T-cell (primary cell): ENCODE data around the gene C22orf15. TPM values are rescaled to one million over a fixed set of nuclear protein-coding genes. Genes with fewer than 3 reads are reported as not detected.

Experiments
- ATAC-seq, 4 experiments: fragments of 200-7000 bp in 3 of 4; fragments of 150-1000 bp in 1 of 4; cut with Tn5 transposase; replicated peaks in 1 of 4; 1 replicate in 3 of 4; 2 replicates in 1 of 4; pipeline ENCODE4 v1.10.0; 2021; ENCODE audit warnings: moderate library complexity in 3 of 4, mild to moderate bottlenecking in 2 of 4, moderate number of reproducible peaks in 1 of 4
- CTCF ChIA-PET, 2 donors: fragments of 300-600 bp; sonication (Branson Sonifier 250); formaldehyde crosslinking; loops; one replicate each; lab custom pipeline; 2022; ENCODE audit warnings: antibody characterized with exemption in 2 of 2; lab: Charles Lee
- POLR2A ChIA-PET, 2 donors: fragments of 300-600 bp; sonication (Branson Sonifier 250); formaldehyde crosslinking; loops; one replicate each; lab custom pipeline; 2022; ENCODE audit warnings: antibody characterized with exemption in 2 of 2; lab: Charles Lee
- DNase-seq, 35 experiments: peaks; one replicate each; pipeline versions ENCODE4 v3.0.0 to v3.0.0-alpha.2; 2013 to 2023
- H3K27ac ChIP-seq: one replicate; pipeline ENCODE4 v1.5.1; 2013; ENCODE audit warnings: low read length
- H3K27me3 ChIP-seq, 2 experiments: replicated peaks in 1 of 2; 1 replicate in 1 of 2; 2 replicates in 1 of 2; pipeline versions ENCODE4 v1.6.1 to v1.7.0; 2013; ENCODE audit warnings: low read length in 1 of 2, mixed read lengths in 1 of 2; ENCODE audit not compliant: control insufficient read depth in 2 of 2, insufficient read depth in 2 of 2; ENCODE audit errors: extremely low read depth in 1 of 2
- H3K36me3 ChIP-seq, 2 donors: 1 replicate in 1 of 2; 2 replicates in 1 of 2; pipeline versions ENCODE4 v1.6.1 to v1.7.0; 2013; ENCODE audit warnings: low read length in 1 of 2; ENCODE audit not compliant: control insufficient read depth in 2 of 2, insufficient read depth in 1 of 2; ENCODE audit errors: extremely low read depth in 1 of 2
- H3K4me1 ChIP-seq, 2 experiments: 1 replicate in 1 of 2; 2 replicates in 1 of 2; pipeline versions ENCODE4 v1.6.1 to v1.7.0; 2013; ENCODE audit warnings: low read length in 2 of 2, mixed read lengths in 1 of 2; ENCODE audit not compliant: insufficient read depth in 2 of 2, control insufficient read depth in 1 of 2; ENCODE audit errors: extremely low read depth in 1 of 2
- H3K4me3 ChIP-seq, 2 donors: 1 replicate in 1 of 2; 2 replicates in 1 of 2; pipeline versions ENCODE4 v1.5.1 to v1.7.0; 2013; ENCODE audit warnings: mild to moderate bottlenecking in 2 of 2, low read length in 1 of 2, moderate library complexity in 1 of 2; ENCODE audit not compliant: control insufficient read depth in 1 of 2; ENCODE audit errors: extremely low read depth in 1 of 2
- H3K9me3 ChIP-seq: 2 replicates; pipeline ENCODE4 v1.7.0; 2013
- H3K27ac Mint-ChIP-seq, 2 donors: one replicate each; pipeline ENCODE4 v1.8.0; 2020 to 2021; ENCODE audit warnings: mild to moderate bottlenecking in 2 of 2, mixed read lengths in 2 of 2
- H3K27me3 Mint-ChIP-seq, 2 donors: one replicate each; pipeline ENCODE4 v1.8.0; 2021 to 2022; ENCODE audit warnings: mixed read lengths in 2 of 2
- H3K36me3 Mint-ChIP-seq: one replicate; pipeline ENCODE4 v1.8.0; 2021; ENCODE audit warnings: mixed read lengths
- H3K4me1 Mint-ChIP-seq, 3 donors: one replicate each; pipeline ENCODE4 v1.8.0; 2020 to 2022; ENCODE audit warnings: mixed read lengths in 3 of 3, mild to moderate bottlenecking in 1 of 3
- H3K4me3 Mint-ChIP-seq, 3 donors: one replicate each; pipeline ENCODE4 v1.8.0; 2020 to 2022; ENCODE audit warnings: mild to moderate bottlenecking in 3 of 3, mixed read lengths in 3 of 3, moderate library complexity in 3 of 3
- H3K9me3 Mint-ChIP-seq, 3 donors: one replicate each; pipeline ENCODE4 v1.8.0; 2020 to 2022; ENCODE audit warnings: mixed read lengths in 3 of 3
- WGBS: methylation state at CpG from one replicate; pipeline ENCODE4 v1.1.5; 2013; ENCODE audit warnings: missing lambda C conversion rate; ENCODE audit not compliant: insufficient coverage; 5-methylcytosine and 5-hydroxymethylcytosine counted together
- total RNA-seq, 35 experiments: library from RNA in 6 of 35; stranded (reverse) in 6 of 35; fragments of 120-200 nt in 1 of 35; gene quantifications; one replicate each; pipeline versions ENCODE4 v1.2.1 to v1.2.4 and lab custom pipeline; 2013 to 2026

C22orf15 gene
- total RNA-seq, 5 donors from 2014 or later (not counting 1 experiment from before 2014, with no cell fraction given): 0.58 to 2.2 (median 1.9) TPM

GRCh38 chr22:23801238-23801821, 38.5 kb downstream of the C22orf15 start:
- Histone ChIP-seq H3K4me1 (no peaks in the 10 kb centered on the region), H3K9me3 (no peaks in the 10 kb centered on the region), H3K27ac (no peak overlapping the region), H3K36me3 (peaks cover 33 to 75% of the 10 kb centered on the region in 2 donors), H3K4me3 (no peak overlapping the region), H3K27me3 (no peaks in the 10 kb centered on the region)
- Mint-ChIP-seq H3K9me3 (no peaks in the 10 kb centered on the region), H3K4me1 (peaks cover 0 to 10% (median 0%) of the 10 kb centered on the region in 3 donors), H3K27ac (peak overlapping the region in 1 of 2 donors; percentile 69), H3K4me3 (no peak overlapping the region), H3K36me3 (peaks cover 53% of the 10 kb centered on the region), H3K27me3 (no peaks in the 10 kb centered on the region)
- POLR2A ChIA-PET: no interaction called here
- CTCF ChIA-PET: no interaction called here
- no peak for DNase-seq
- 96% methylated on average over 10 of the region's 11 CpGs for WGBS
- ATAC-seq: no peak

GRCh38 chr22:23801886-23802377, 39.1 kb downstream of the C22orf15 start:
- no peak for DNase-seq
- Histone ChIP-seq H3K9me3 (no peaks in the 10 kb centered on the region), H3K27me3 (no peaks in the 10 kb centered on the region), H3K4me3 (no peak overlapping the region), H3K36me3 (peaks cover 33 to 72% of the 10 kb centered on the region in 2 donors), H3K27ac (no peak overlapping the region), H3K4me1 (no peaks in the 10 kb centered on the region)
- WGBS: 95% methylated on average over 6 of the region's 8 CpGs
- peak overlapping the region in 1 of 2 donors; percentile 55 for H3K27ac Mint-ChIP-seq
- CTCF ChIA-PET: no interaction called here
- POLR2A ChIA-PET: no interaction called here
- H3K4me3 Mint-ChIP-seq: no peak overlapping the region
- no peaks in the 10 kb centered on the region for H3K9me3 Mint-ChIP-seq
- H3K27me3 Mint-ChIP-seq: no peaks in the 10 kb centered on the region
- H3K4me1 Mint-ChIP-seq: peaks cover 0 to 10% (median 0%) of the 10 kb centered on the region in 3 donors
- no peak for ATAC-seq
- peaks cover 50% of the 10 kb centered on the region for H3K36me3 Mint-ChIP-seq

GRCh38 chr22:23803001-23803819, 40.4 kb downstream of the C22orf15 start:
- peaks cover 53% of the 10 kb centered on the region for H3K36me3 Mint-ChIP-seq
- H3K27ac ChIP-seq: no peak overlapping the region
- ChIA-PET POLR2A (no interaction called here), CTCF (no interaction called here)
- no peaks in the 10 kb centered on the region for H3K9me3 ChIP-seq
- peaks cover 0 to 10% (median 0%) of the 10 kb centered on the region in 3 donors for H3K4me1 Mint-ChIP-seq
- peaks cover 33 to 67% of the 10 kb centered on the region in 2 donors for H3K36me3 ChIP-seq
- H3K4me3 Mint-ChIP-seq: no peak overlapping the region
- no peaks in the 10 kb centered on the region for H3K27me3 Mint-ChIP-seq
- H3K4me3 ChIP-seq: no peak overlapping the region
- H3K9me3 Mint-ChIP-seq: no peaks in the 10 kb centered on the region
- 89% methylated on average over 20 of the region's 21 CpGs for WGBS
- no peaks in the 10 kb centered on the region for H3K27me3 ChIP-seq
- no peak overlapping the region for H3K27ac Mint-ChIP-seq
- no peak for DNase-seq
- H3K4me1 ChIP-seq: no peaks in the 10 kb centered on the region
- no peak for ATAC-seq

GRCh38 chr22:23804781-23805291, 42.0 kb downstream of the C22orf15 start:
- Mint-ChIP-seq H3K27ac (no peak overlapping the region), H3K27me3 (no peaks in the 10 kb centered on the region), H3K9me3 (no peaks in the 10 kb centered on the region), H3K36me3 (peaks cover 49% of the 10 kb centered on the region), H3K4me1 (peaks cover 0 to 10% (median 0%) of the 10 kb centered on the region in 3 donors), H3K4me3 (no peak overlapping the region)
- ATAC-seq (no peak), DNase-seq (no peak)
- CTCF ChIA-PET: no interaction called here
- Histone ChIP-seq H3K27ac (no peak overlapping the region), H3K4me1 (no peaks in the 10 kb centered on the region), H3K9me3 (no peaks in the 10 kb centered on the region), H3K4me3 (no peak overlapping the region), H3K27me3 (no peaks in the 10 kb centered on the region), H3K36me3 (peaks cover 28 to 59% of the 10 kb centered on the region in 2 donors)
- POLR2A ChIA-PET: no interaction called here
- 89% methylated on average over 6 of the region's 12 CpGs for WGBS

- Mint-ChIP-seq H3K27ac (peak overlapping the region in 1 of 2 donors; percentile 22), H3K9me3 (no peaks in the 10 kb centered on the region), H3K36me3 (peaks cover 41% of the 10 kb centered on the region), H3K4me1 (peaks cover 0 to 2% (median 0%) of the 10 kb centered on the region in 3 donors), H3K4me3 (no peak overlapping the region), H3K27me3 (no peaks in the 10 kb centered on the region)
- Histone ChIP-seq H3K27ac (no peak overlapping the region), H3K27me3 (no peaks in the 10 kb centered on the region), H3K36me3 (peaks cover 15 to 43% of the 10 kb centered on the region in 2 donors), H3K4me1 (no peaks in the 10 kb centered on the region), H3K9me3 (no peaks in the 10 kb centered on the region), H3K4me3 (no peak overlapping the region)
- no peak for ATAC-seq
- DNase-seq: no peak
- CTCF ChIA-PET: interaction anchor here in 1 of 2 donors (0.6 kb wide), 1 partner anchor 32 kb away, joined by 3 read pairs; no protein-coding TSS in a partner anchor
- no CpG with 5 or more reads among the region's 1 CpG for WGBS
- POLR2A ChIA-PET: no interaction called here
These were observed 44.0 kb downstream of the C22orf15 start for GRCh38 chr22:23806837-23807236.

GRCh38 chr22:23812378-23812777, 49.6 kb downstream of the C22orf15 start:
- Mint-ChIP-seq H3K4me1 (no peaks in the 10 kb centered on the region), H3K27ac (no peak overlapping the region), H3K4me3 (no peak overlapping the region), H3K9me3 (no peaks in the 10 kb centered on the region), H3K36me3 (peaks cover 42% of the 10 kb centered on the region), H3K27me3 (no peaks in the 10 kb centered on the region)
- Histone ChIP-seq H3K27ac (no peak overlapping the region), H3K36me3 (peaks cover 10 to 22% of the 10 kb centered on the region in 2 donors), H3K27me3 (no peaks in the 10 kb centered on the region), H3K4me3 (no peak overlapping the region), H3K4me1 (no peaks in the 10 kb centered on the region), H3K9me3 (no peaks in the 10 kb centered on the region)
- ChIA-PET CTCF (no interaction called here), POLR2A (no interaction called here)
- DNase-seq: no peak
- WGBS: 100% methylated on average over 2 of the region's 4 CpGs
- ATAC-seq: no peak
